ENCODE data around the gene FGF14. TPM values are rescaled to one million over a fixed set of nuclear protein-coding genes. Genes with fewer than 3 reads are reported as not detected.

FGF14 gene
- total RNA-seq, 3 donors from 2014 or later = 0.43 to 2.5 (median 0.70) TPM

DNA sequence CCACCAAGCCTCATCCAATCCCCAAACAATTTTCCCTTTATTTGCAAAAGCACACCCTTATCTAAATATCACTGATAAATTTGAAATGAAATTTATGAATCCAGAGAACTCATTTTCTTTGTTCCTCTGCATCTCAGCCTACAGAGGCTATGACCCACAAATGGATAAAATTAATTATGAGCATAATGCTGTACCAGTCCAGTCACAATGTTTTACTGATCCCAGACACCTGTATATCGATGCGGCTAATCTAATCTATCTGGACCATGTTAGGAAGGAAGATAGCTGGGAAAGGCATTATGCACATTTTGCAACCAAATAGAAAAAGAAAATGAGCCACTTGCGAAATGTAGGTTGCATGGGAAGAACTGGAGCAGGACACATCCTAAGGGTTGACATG is 150.0 kb downstream of the FGF14 start:
- no peaks in the 10 kb centered on the region for H3K9me3 ChIP-seq
- ATAC-seq (no peak), DNase-seq (no peak)
- no peaks in the 10 kb centered on the region for H3K4me1 ChIP-seq (ENCODE audit: low read depth)
- no peaks in the 10 kb centered on the region for H3K36me3 ChIP-seq (ENCODE audit: low read depth)
- intact Hi-C loops (cut with DNase I, micrococcal nuclease) = no loop called here
- TF ChIP-seq, protein P1, sequence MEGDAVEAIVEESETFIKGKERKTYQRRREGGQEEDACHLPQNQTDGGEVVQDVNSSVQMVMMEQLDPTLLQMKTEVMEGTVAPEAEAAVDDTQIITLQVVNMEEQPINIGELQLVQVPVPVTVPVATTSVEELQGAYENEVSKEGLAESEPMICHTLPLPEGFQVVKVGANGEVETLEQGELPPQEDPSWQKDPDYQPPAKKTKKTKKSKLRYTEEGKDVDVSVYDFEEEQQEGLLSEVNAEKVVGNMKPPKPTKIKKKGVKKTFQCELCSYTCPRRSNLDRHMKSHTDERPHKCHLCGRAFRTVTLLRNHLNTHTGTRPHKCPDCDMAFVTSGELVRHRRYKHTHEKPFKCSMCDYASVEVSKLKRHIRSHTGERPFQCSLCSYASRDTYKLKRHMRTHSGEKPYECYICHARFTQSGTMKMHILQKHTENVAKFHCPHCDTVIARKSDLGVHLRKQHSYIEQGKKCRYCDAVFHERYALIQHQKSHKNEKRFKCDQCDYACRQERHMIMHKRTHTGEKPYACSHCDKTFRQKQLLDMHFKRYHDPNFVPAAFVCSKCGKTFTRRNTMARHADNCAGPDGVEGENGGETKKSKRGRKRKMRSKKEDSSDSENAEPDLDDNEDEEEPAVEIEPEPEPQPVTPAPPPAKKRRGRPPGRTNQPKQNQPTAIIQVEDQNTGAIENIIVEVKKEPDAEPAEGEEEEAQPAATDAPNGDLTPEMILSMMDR (IDR thresholded peaks at IDR 0.05) = no peak
- H3K4me3 ChIP-seq = no peak overlapping the region

DNA sequence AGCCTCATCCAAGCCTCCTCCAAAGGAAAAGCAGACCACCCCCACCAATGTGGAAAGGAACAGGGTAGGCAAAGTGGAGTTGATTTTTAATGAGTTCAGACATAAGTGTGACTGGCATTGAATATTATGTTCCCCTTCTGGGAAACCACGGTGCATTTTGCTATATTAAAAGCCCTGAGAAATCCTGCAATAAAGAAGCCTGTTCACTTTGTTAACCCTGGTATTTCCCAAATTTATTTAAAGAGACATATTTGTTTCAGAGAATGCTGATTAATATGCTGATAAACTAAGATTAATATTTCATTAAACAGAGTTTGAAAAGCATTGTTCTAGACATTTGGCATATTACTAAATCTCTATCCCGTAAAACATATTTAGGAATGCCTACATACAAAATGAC is 151.4 kb downstream of the FGF14 start:
- H3K9me3 ChIP-seq = no peaks in the 10 kb centered on the region
- ATAC-seq (no peak), DNase-seq (no peak)
- TF ChIP-seq, protein P1 (IDR thresholded peaks at IDR 0.05) = no peak
- no peak overlapping the region for H3K4me3 ChIP-seq
- no peaks in the 10 kb centered on the region for H3K36me3 ChIP-seq (ENCODE audit: low read depth)
- H3K4me1 ChIP-seq (ENCODE audit: low read depth) = no peaks in the 10 kb centered on the region
- intact Hi-C loops (cut with DNase I, micrococcal nuclease) = no loop called here

DNA sequence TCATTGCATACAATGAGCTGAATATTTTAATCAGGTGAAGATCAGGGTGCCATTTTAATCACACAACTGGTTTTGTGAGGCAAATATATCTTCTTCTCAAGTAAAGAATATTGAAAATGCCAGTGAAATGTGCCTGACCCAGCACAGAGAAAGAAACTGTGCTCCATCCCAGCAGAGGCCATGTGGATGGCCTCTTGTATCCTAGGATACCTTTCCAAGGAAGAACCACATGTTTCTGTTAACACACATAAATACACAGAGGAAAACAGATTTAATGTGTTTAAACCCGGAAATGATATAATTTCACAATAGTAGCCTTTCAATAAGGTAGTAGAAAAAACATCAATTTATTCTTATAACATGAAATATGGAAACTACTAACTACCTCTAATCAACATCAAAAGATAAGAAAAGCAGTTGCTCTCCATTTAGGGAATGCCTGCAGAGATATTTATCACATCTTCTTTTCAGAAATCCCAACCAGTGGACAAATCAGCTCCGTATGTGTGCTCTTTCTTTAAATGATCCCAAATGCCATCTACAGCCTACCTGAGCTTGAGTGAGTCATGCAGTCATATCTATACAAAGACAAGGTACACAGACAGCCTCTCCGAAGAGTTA is 157.1 kb downstream of the FGF14 start:
- ATAC-seq (no peak), DNase-seq (no peak)
- intact Hi-C loops (cut with DNase I, micrococcal nuclease) = no loop called here
- H3K4me3 ChIP-seq = no peak overlapping the region
- H3K9me3 ChIP-seq = no peaks in the 10 kb centered on the region
- H3K4me1 ChIP-seq (ENCODE audit: low read depth) = no peaks in the 10 kb centered on the region
- H3K36me3 ChIP-seq (ENCODE audit: low read depth) = no peaks in the 10 kb centered on the region
- TF ChIP-seq, protein P1 (IDR thresholded peaks at IDR 0.05) = no peak

DNA sequence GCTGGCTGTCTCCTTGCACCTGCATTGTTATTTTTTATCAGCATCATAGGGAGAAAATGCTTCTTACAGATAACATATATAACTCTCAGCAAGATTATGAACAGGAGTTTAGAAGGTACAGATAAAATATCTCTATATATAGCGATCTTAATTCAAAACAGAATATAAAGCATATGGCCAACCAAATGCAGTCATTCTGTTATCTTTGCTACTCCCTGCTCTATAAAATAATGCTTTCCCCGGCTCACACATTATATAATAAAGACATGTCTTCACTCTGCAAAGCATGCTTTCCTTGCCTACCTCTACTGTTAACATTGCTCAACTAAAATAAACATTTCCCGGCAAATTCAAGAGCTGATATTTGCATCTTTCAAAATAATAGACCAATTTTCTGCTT is 161.7 kb downstream of the FGF14 start:
- Histone ChIP-seq H3K4me1 (ENCODE audit: low read depth) (no peaks in the 10 kb centered on the region), H3K36me3 (ENCODE audit: low read depth) (no peaks in the 10 kb centered on the region), H3K4me3 (no peak overlapping the region), H3K9me3 (no peaks in the 10 kb centered on the region)
- intact Hi-C loops (cut with DNase I, micrococcal nuclease) = no loop called here
- DNase-seq = no peak
- TF ChIP-seq, protein P1 (IDR thresholded peaks at IDR 0.05) = no peak
- no peak for ATAC-seq

DNA sequence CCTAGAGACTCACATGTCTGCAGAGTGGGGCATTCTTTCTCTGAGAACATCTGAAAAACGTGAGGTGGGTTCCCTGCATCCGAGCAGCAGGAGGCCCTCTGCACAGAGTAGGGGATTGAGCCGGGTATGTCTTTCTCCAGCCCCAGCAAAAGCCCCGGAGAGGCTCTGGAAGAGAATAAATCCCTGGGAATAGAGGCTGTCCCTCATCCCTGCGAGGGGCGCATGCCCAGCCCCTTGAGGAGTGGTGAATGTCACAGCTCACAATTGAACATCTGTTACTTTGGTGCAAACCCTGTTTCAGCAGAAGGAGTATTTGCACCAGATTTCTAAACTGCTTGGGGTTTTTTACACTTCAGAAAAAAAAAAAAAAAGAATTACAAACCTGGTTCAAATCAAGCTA is 164.6 kb downstream of the FGF14 start:
- DNase-seq (no peak), ATAC-seq (no peak)
- TF ChIP-seq, protein P1 (IDR thresholded peaks at IDR 0.05) = no peak
- no peaks in the 10 kb centered on the region for H3K36me3 ChIP-seq (ENCODE audit: low read depth)
- H3K4me1 ChIP-seq (ENCODE audit: low read depth) = no peaks in the 10 kb centered on the region
- H3K9me3 ChIP-seq = no peaks in the 10 kb centered on the region
- no peak overlapping the region for H3K4me3 ChIP-seq
- intact Hi-C loops (cut with DNase I, micrococcal nuclease) = no loop called here

DNA sequence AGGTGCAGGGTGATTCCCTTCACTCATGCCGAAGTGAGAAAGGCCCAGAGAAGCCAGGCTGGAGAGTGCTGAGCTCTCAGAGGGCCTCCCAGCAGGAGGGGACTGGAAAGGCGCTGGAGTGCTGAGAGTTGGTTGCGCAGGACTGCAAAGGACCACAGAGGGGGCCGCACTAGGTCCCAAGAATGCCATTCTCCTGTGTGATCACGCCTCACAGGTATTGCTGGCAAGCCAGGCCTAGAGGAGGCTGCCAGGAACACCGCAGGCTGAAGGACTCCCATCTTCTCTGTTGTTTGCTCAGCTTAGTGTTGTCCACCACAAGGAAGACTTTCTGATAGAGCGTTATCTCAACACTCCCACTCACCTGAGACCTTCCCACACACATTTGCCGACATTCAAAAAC is 165.0 kb downstream of the FGF14 start:
- no peak for ATAC-seq

More for the DNA sequence above, 165.0 kb downstream of the FGF14 start:
- intact Hi-C loops (cut with DNase I, micrococcal nuclease) = no loop called here
- Histone ChIP-seq H3K36me3 (ENCODE audit: low read depth) (no peaks in the 10 kb centered on the region), H3K4me3 (no peak overlapping the region), H3K9me3 (no peaks in the 10 kb centered on the region), H3K4me1 (ENCODE audit: low read depth) (no peaks in the 10 kb centered on the region)
- TF ChIP-seq, protein P1 (IDR thresholded peaks at IDR 0.05) = no peak
- DNase-seq = no peak
